ENCODE measurements around the gene NRXN3.

Gene NRXN3

GRCh38 chr14:79332504-79333197 lies 1162.5 kb downstream of the NRXN3 start:
- no peaks in the 10 kb centered on the region for H3K9me3 ChIP-seq
- H3K27me3 ChIP-seq (ENCODE audit: low read depth) = no peaks in the 10 kb centered on the region
- in situ Hi-C loops (cut with MboI; ENCODE audit: low sequenced_read_pairs) = no loop called here
- no peaks in the 10 kb centered on the region for H3K4me1 ChIP-seq
- no peak overlapping the region for H3K4me3 ChIP-seq
- H3K36me3 ChIP-seq (replicated peaks) = no peaks in the 10 kb centered on the region
- no peak for DNase-seq (ENCODE audit: low spot score in 2 of 2)

- in situ Hi-C loops (cut with MboI; ENCODE audit: low sequenced_read_pairs) = no loop called here
- Histone ChIP-seq H3K4me3 (no peak overlapping the region), H3K36me3 (replicated peaks) (no peaks in the 10 kb centered on the region), H3K4me1 (no peaks in the 10 kb centered on the region), H3K27me3 (ENCODE audit: low read depth) (no peaks in the 10 kb centered on the region), H3K9me3 (no peaks in the 10 kb centered on the region)
- DNase-seq (ENCODE audit: low spot score in 2 of 2) = no peak
Observed at GRCh38 chr14:79333198-79333546, 1163.0 kb downstream of the NRXN3 start.

GRCh38 chr14:79334272-79334671 lies 1164.1 kb downstream of the NRXN3 start:
- Histone ChIP-seq H3K4me1 (no peaks in the 10 kb centered on the region), H3K4me3 (no peak overlapping the region), H3K9me3 (no peaks in the 10 kb centered on the region), H3K27me3 (ENCODE audit: low read depth) (no peaks in the 10 kb centered on the region), H3K36me3 (replicated peaks) (no peaks in the 10 kb centered on the region)
- in situ Hi-C loops (cut with MboI; ENCODE audit: low sequenced_read_pairs) = no loop called here
- no peak for DNase-seq (ENCODE audit: low spot score in 2 of 2)

- Histone ChIP-seq H3K4me3 (no peak overlapping the region), H3K9me3 (no peaks in the 10 kb centered on the region), H3K4me1 (no peaks in the 10 kb centered on the region), H3K36me3 (replicated peaks) (no peaks in the 10 kb centered on the region), H3K27me3 (ENCODE audit: low read depth) (no peaks in the 10 kb centered on the region)
- no peak for DNase-seq (ENCODE audit: low spot score in 2 of 2)
- in situ Hi-C loops (cut with MboI; ENCODE audit: low sequenced_read_pairs) = no loop called here
Observed at GRCh38 chr14:79337761-79338160, 1167.6 kb downstream of the NRXN3 start.

- Histone ChIP-seq H3K4me3 (no peak overlapping the region), H3K4me1 (no peaks in the 10 kb centered on the region), H3K9me3 (no peaks in the 10 kb centered on the region), H3K36me3 (replicated peaks) (no peaks in the 10 kb centered on the region), H3K27me3 (ENCODE audit: low read depth) (no peaks in the 10 kb centered on the region)
- in situ Hi-C loops (cut with MboI; ENCODE audit: low sequenced_read_pairs) = no loop called here
- no peak for DNase-seq (ENCODE audit: low spot score in 2 of 2)
Observed at GRCh38 chr14:79342942-79343341, 1172.8 kb downstream of the NRXN3 start.

GRCh38 chr14:79351011-79351410 lies 1180.8 kb downstream of the NRXN3 start:
- DNase-seq (ENCODE audit: low spot score in 2 of 2) = no peak
- Histone ChIP-seq H3K27me3 (ENCODE audit: low read depth) (no peaks in the 10 kb centered on the region), H3K4me1 (no peaks in the 10 kb centered on the region), H3K9me3 (no peaks in the 10 kb centered on the region), H3K4me3 (no peak overlapping the region), H3K36me3 (replicated peaks) (no peaks in the 10 kb centered on the region)
- in situ Hi-C loops (cut with MboI; ENCODE audit: low sequenced_read_pairs) = no loop called here

GRCh38 chr14:79352076-79352630 lies 1182.0 kb downstream of the NRXN3 start:
- in situ Hi-C loops (cut with MboI; ENCODE audit: low sequenced_read_pairs) = no loop called here
- no peaks in the 10 kb centered on the region for H3K4me1 ChIP-seq
- H3K9me3 ChIP-seq = no peaks in the 10 kb centered on the region
- no peak overlapping the region for H3K4me3 ChIP-seq
- H3K27me3 ChIP-seq (ENCODE audit: low read depth) = no peaks in the 10 kb centered on the region
- no peak for DNase-seq (ENCODE audit: low spot score in 2 of 2)
- H3K36me3 ChIP-seq (replicated peaks) = no peaks in the 10 kb centered on the region

GRCh38 chr14:79354336-79354735 lies 1184.2 kb downstream of the NRXN3 start:
- in situ Hi-C loops (cut with MboI; ENCODE audit: low sequenced_read_pairs) = no loop called here
- no peak for DNase-seq (ENCODE audit: low spot score in 2 of 2)
- H3K36me3 ChIP-seq (replicated peaks) = no peaks in the 10 kb centered on the region
- H3K4me3 ChIP-seq = no peak overlapping the region
- H3K4me1 ChIP-seq = no peaks in the 10 kb centered on the region
- no peaks in the 10 kb centered on the region for H3K27me3 ChIP-seq (ENCODE audit: low read depth)
- no peaks in the 10 kb centered on the region for H3K9me3 ChIP-seq

- in situ Hi-C loops (cut with MboI; ENCODE audit: low sequenced_read_pairs) = no loop called here
- H3K4me3 ChIP-seq = no peak overlapping the region
- H3K4me1 ChIP-seq = no peaks in the 10 kb centered on the region
- no peaks in the 10 kb centered on the region for H3K9me3 ChIP-seq
- H3K27me3 ChIP-seq (ENCODE audit: low read depth) = no peaks in the 10 kb centered on the region
- DNase-seq (ENCODE audit: low spot score in 2 of 2) = no peak
- H3K36me3 ChIP-seq (replicated peaks) = no peaks in the 10 kb centered on the region
Observed at GRCh38 chr14:79356040-79356439, 1185.9 kb downstream of the NRXN3 start.

GRCh38 chr14:79357307-79357706 lies 1187.1 kb downstream of the NRXN3 start:
- no peak for DNase-seq (ENCODE audit: low spot score in 2 of 2)
- no peaks in the 10 kb centered on the region for H3K4me1 ChIP-seq
- no peaks in the 10 kb centered on the region for H3K27me3 ChIP-seq (ENCODE audit: low read depth)
- no peak overlapping the region for H3K4me3 ChIP-seq
- no peaks in the 10 kb centered on the region for H3K9me3 ChIP-seq
- H3K36me3 ChIP-seq (replicated peaks) = no peaks in the 10 kb centered on the region
- in situ Hi-C loops (cut with MboI; ENCODE audit: low sequenced_read_pairs) = no loop called here

GRCh38 chr14:79363291-79363690 lies 1193.1 kb downstream of the NRXN3 start:
- in situ Hi-C loops (cut with MboI; ENCODE audit: low sequenced_read_pairs) = no loop called here
- Histone ChIP-seq H3K27me3 (ENCODE audit: low read depth) (no peaks in the 10 kb centered on the region), H3K4me1 (no peaks in the 10 kb centered on the region), H3K9me3 (no peaks in the 10 kb centered on the region), H3K36me3 (replicated peaks) (no peaks in the 10 kb centered on the region), H3K4me3 (no peak overlapping the region)
- no peak for DNase-seq (ENCODE audit: low spot score in 2 of 2)

GRCh38 chr14:79369359-79370332 lies 1199.5 kb downstream of the NRXN3 start:
- Histone ChIP-seq H3K27me3 (ENCODE audit: low read depth) (no peaks in the 10 kb centered on the region), H3K4me3 (no peak overlapping the region), H3K9me3 (no peaks in the 10 kb centered on the region), H3K36me3 (replicated peaks) (no peaks in the 10 kb centered on the region), H3K4me1 (no peaks in the 10 kb centered on the region)
- in situ Hi-C loops (cut with MboI; ENCODE audit: low sequenced_read_pairs) = no loop called here
- DNase-seq (ENCODE audit: low spot score in 2 of 2) = no peak

- DNase-seq (ENCODE audit: low spot score in 2 of 2) = no peak
- H3K36me3 ChIP-seq (replicated peaks) = no peaks in the 10 kb centered on the region
- H3K9me3 ChIP-seq = no peaks in the 10 kb centered on the region
- in situ Hi-C loops (cut with MboI; ENCODE audit: low sequenced_read_pairs) = no loop called here
- H3K27me3 ChIP-seq (ENCODE audit: low read depth) = no peaks in the 10 kb centered on the region
- H3K4me1 ChIP-seq = no peaks in the 10 kb centered on the region
- H3K4me3 ChIP-seq = no peak overlapping the region
Observed at GRCh38 chr14:79370969-79371368, 1200.8 kb downstream of the NRXN3 start.

- Histone ChIP-seq H3K9me3 (no peaks in the 10 kb centered on the region), H3K4me3 (no peak overlapping the region), H3K36me3 (replicated peaks) (no peaks in the 10 kb centered on the region), H3K4me1 (no peaks in the 10 kb centered on the region), H3K27me3 (ENCODE audit: low read depth) (no peaks in the 10 kb centered on the region)
- no peak for DNase-seq (ENCODE audit: low spot score in 2 of 2)
- in situ Hi-C loops (cut with MboI; ENCODE audit: low sequenced_read_pairs) = no loop called here
Observed at GRCh38 chr14:79373451-79373850, 1203.3 kb downstream of the NRXN3 start.
